HepG2 (cell line): Measurements from ENCODE around the gene HMCN2. TPM values are rescaled to one million over a fixed set of nuclear protein-coding genes. Genes with fewer than 3 reads are reported as not detected.

Experiments used
- ATAC-seq: fragments of 200-7000 bp; cut with Tn5 transposase; 3 replicates; pipeline ENCODE4 v1.9.1; 2020; ENCODE audit warnings: mild to moderate bottlenecking, moderate library complexity
- BruUV-seq: library from RNA; stranded (reverse); fragments of 400-500 nt; replicated peaks from 2 replicates; lab custom pipeline; 2021; lab: Mats Ljungman, UMichigan
- CTCF ChIA-PET: fragments of 300-600 bp; formaldehyde crosslinking; extraction: SDS; loops from one replicate; lab custom pipeline; 2021; ENCODE audit warnings: low total read pairs, inconsistent platforms, low intra/inter-chr PET ratio; lab: Yijun Ruan, JAX
- POLR2A ChIA-PET: fragments of 350-600 bp; sonication (Branson Sonifier 250); formaldehyde crosslinking; loops from one replicate; lab custom pipeline; 2020; ENCODE audit warnings: antibody characterized with exemption, inconsistent platforms; lab: Yijun Ruan, JAX
- DNase-seq: peaks from one replicate; pipeline ENCODE4 v3.0.0-alpha.2; 2015; ENCODE audit warnings: low spot score
- FAIRE-seq: peaks from 3 replicates; lab custom pipeline; 2011; peaks lifted over from hg19 to GRCh38; lab: Jason Lieb, UNC
- H2AFZ ChIP-seq: one replicate; pipeline ENCODE4 v1.6.1; 2011; ENCODE audit warnings: low read length, inconsistent platforms
- H3K27ac ChIP-seq: fragments of 300-600 bp; 3 replicates; pipeline ENCODE4 v1.8.0; 2011; ENCODE audit warnings: mixed run types, mild to moderate bottlenecking, mixed read lengths, low read length, inconsistent platforms; ENCODE audit not compliant: insufficient read depth; ENCODE audit errors: extremely low read length
- H3K27me3 ChIP-seq, 2 experiments: fragments of 200-600 bp in 1 of 2; 2 replicates in 1 of 2; 3 replicates in 1 of 2; pipeline versions ENCODE4 v1.6.0 to v1.8.0; 2011; ENCODE audit warnings: low read length in 2 of 2, mild to moderate bottlenecking in 2 of 2, moderate library complexity in 2 of 2, inconsistent platforms in 1 of 2; ENCODE audit not compliant: insufficient read depth in 2 of 2, control insufficient read depth in 1 of 2
- H3K36me3 ChIP-seq, 2 experiments: fragments of 200-600 bp in 1 of 2; replicated peaks in 1 of 2; 2 replicates in 1 of 2; 3 replicates in 1 of 2; pipeline versions ENCODE4 v1.5.1 to v1.8.0; 2011; ENCODE audit warnings: low read length in 2 of 2, inconsistent platforms in 1 of 2; ENCODE audit not compliant: insufficient read depth in 2 of 2, control insufficient read depth in 1 of 2
- H3K4me1 ChIP-seq: 2 replicates; pipeline ENCODE4 v1.5.1; 2012; ENCODE audit warnings: low read length, inconsistent platforms; ENCODE audit not compliant: insufficient read depth
- H3K4me2 ChIP-seq: 2 replicates; pipeline ENCODE4 v1.6.0; 2011; ENCODE audit warnings: low read depth, low read length, inconsistent platforms
- H3K4me3 ChIP-seq, 3 experiments: fragments of 200-600 bp in 1 of 3; sonication (generic), shearing (Covaris generic) in 1 of 3; replicated peaks in 1 of 3; 2 replicates each; pipeline ENCODE4 v1.5.1; 2011 to 2016; ENCODE audit warnings: low read length in 3 of 3, inconsistent platforms in 2 of 3, low read depth in 2 of 3, mild to moderate bottlenecking in 2 of 3, control low read depth in 1 of 3, mixed read lengths in 1 of 3; ENCODE audit not compliant: insufficient read depth in 1 of 3
- H3K79me2 ChIP-seq: one replicate; pipeline ENCODE4 v1.6.1; 2011; ENCODE audit warnings: low read length, inconsistent platforms; ENCODE audit not compliant: insufficient read depth
- H3K9ac ChIP-seq: 2 replicates; pipeline ENCODE4 v1.6.0; 2011; ENCODE audit warnings: mild to moderate bottlenecking, low read depth, low read length, inconsistent platforms; ENCODE audit not compliant: insufficient read depth
- H3K9me3 ChIP-seq: 2 replicates; pipeline ENCODE4 v1.5.1; 2012; ENCODE audit warnings: mild to moderate bottlenecking, low read length
- H4K20me1 ChIP-seq: 2 replicates; pipeline ENCODE4 v1.6.0; 2011; ENCODE audit warnings: inconsistent platforms, mild to moderate bottlenecking, low read length, moderate library complexity; ENCODE audit not compliant: insufficient read depth
- AKAP8 ChIP-seq: sonication (generic); formaldehyde crosslinking; IDR thresholded peaks from 2 replicates; pipeline ENCODE4 v1.5.1; 2020; ENCODE audit warnings: mild to moderate bottlenecking, missing genetic modification reagents
- GPN1 ChIP-seq: sonication (generic); formaldehyde crosslinking; IDR thresholded peaks from 2 replicates; pipeline ENCODE4 v1.5.1; 2020; ENCODE audit warnings: missing genetic modification reagents, borderline replicate concordance
- IRF2 ChIP-seq: IDR thresholded peaks from 2 replicates; pipeline ENCODE4 v1.6.1; 2018; ENCODE audit warnings: missing genetic modification reagents, missing compliant biosample characterization
- MED8 ChIP-seq: sonication (generic); formaldehyde crosslinking; IDR thresholded peaks from 2 replicates; pipeline ENCODE4 v1.8.1; 2023; ENCODE audit warnings: mild to moderate bottlenecking, missing genetic modification reagents; ENCODE audit not compliant: insufficient replicate concordance
- MEIS2 ChIP-seq: sonication (generic); formaldehyde crosslinking; IDR thresholded peaks from 2 replicates; pipeline ENCODE4 v1.9.0; 2021; ENCODE audit warnings: mild to moderate bottlenecking, missing genetic modification reagents
- NFATC3 ChIP-seq: sonication (generic); formaldehyde crosslinking; IDR thresholded peaks from 2 replicates; pipeline ENCODE4 v1.5.1; 2020; ENCODE audit warnings: mild to moderate bottlenecking, missing genetic modification reagents
- SMYD3 ChIP-seq: sonication (generic); formaldehyde crosslinking; IDR thresholded peaks from 2 replicates; pipeline ENCODE4 v1.8.1; 2023; ENCODE audit warnings: mild to moderate bottlenecking, missing genetic modification reagents
- SP2 ChIP-seq: sonication (generic); formaldehyde crosslinking; IDR thresholded peaks from 2 replicates; pipeline ENCODE4 v1.5.1; 2020; ENCODE audit warnings: mild to moderate bottlenecking, missing genetic modification reagents
- TMF1 ChIP-seq: sonication (generic); formaldehyde crosslinking; IDR thresholded peaks from 2 replicates; pipeline ENCODE4 v1.8.1; 2022; ENCODE audit warnings: low read depth, missing genetic modification reagents
- ZNF790 ChIP-seq: sonication (generic); formaldehyde crosslinking; IDR thresholded peaks from 2 replicates; pipeline ENCODE4 v1.8.0; 2022; ENCODE audit warnings: missing genetic modification reagents, mild to moderate bottlenecking, borderline replicate concordance
- WGBS: methylation state at CpG from one replicate; pipeline ENCODE4 v1.1.6; 2017; ENCODE audit warnings: low lambda C conversion rate; 5-methylcytosine and 5-hydroxymethylcytosine counted together
- in situ Hi-C: cut with HindIII; loops from 2 replicates; pipeline ENCODE4 v1.10.0; 2017; ENCODE audit warnings: low pct_unique_long_range_greater_than_20kb; ENCODE audit not compliant: extremely low pct_ligation_motif_present
- intact Hi-C: fragments of 100-400 bp; cut with micrococcal nuclease; formaldehyde crosslinking; loops from one replicate; pipeline ENCODE4 v1.10.0; 2022; ENCODE audit not compliant: unreplicated experiment
- polyA plus RNA-seq, 8 experiments: library from polyadenylated mRNA; depleted of rRNA in 3 of 8; stranded (reverse) in 7 of 8; unstranded in 1 of 8; fragments of >200 nt; fragmentation: Illumina TruSeq in 4 of 8; extraction: Trizol in 4 of 8; gene quantifications; 2 replicates each; pipeline versions ENCODE4 v1.2.1 to v1.2.3, GENCODE V29; 2011 to 2016; ENCODE audit warnings: low read depth in 4 of 8, missing spikeins in 1 of 8, mixed read lengths in 1 of 8; ENCODE audit not compliant: insufficient read depth in 1 of 8
- total RNA-seq, 5 experiments: library from RNA; depleted of rRNA; stranded (reverse); fragments of >200 nt; fragmentation: Illumina TruSeq; extraction: Trizol; gene quantifications; 2 replicates each; pipeline ENCODE4 v1.2.3, GENCODE V29; 2016; ENCODE audit warnings: low read depth in 1 of 5
- TF ChIP-seq, protein P1 (sequence below), 2 experiments: fragments of 450-650 bp in 1 of 2; sonication (generic) in 1 of 2; formaldehyde crosslinking in 1 of 2; IDR thresholded peaks; 2 replicates each; pipeline versions ENCODE4 v1.6.1 to v1.8.0; 2016 to 2022; ENCODE audit warnings: antibody characterized with exemption in 1 of 2, mild to moderate bottlenecking in 1 of 2, missing genetic modification reagents in 1 of 2
- TF ChIP-seq, protein P2 (sequence below): sonication (generic); formaldehyde crosslinking; IDR thresholded peaks from 2 replicates; pipeline ENCODE4 v1.5.0; 2020; ENCODE audit warnings: mild to moderate bottlenecking, missing genetic modification reagents

HMCN2 gene
- total and polyA plus RNA-seq, 2 of the 13 experiments (the other 11 are each of a cell fraction or from before 2014, with no cell fraction given): 0.09 TPM; not detected in 1

- POLR2A ChIA-PET: no interaction called here
- in situ Hi-C loops: no loop called here
- no TSS peak for BruUV-seq
- H3K27me3 ChIP-seq: peaks cover 3 to 5% of the 10 kb centered on the region in 2 experiments; a peak in 3 of 5 replicates
- no peaks in the 10 kb centered on the region for H3K79me2 ChIP-seq
- FAIRE-seq (no peak), DNase-seq (no peak), ATAC-seq (no peak)
- intact Hi-C loops: no loop called here
- no peaks in the 10 kb centered on the region for H3K9me3 ChIP-seq
- no peaks in the 10 kb centered on the region for H3K4me1 ChIP-seq
- no peaks in the 10 kb centered on the region for H3K36me3 ChIP-seq
- CTCF ChIA-PET: no interaction called here
- H3K27ac ChIP-seq: no peak overlapping the region
- H4K20me1 ChIP-seq: no peaks in the 10 kb centered on the region
- H3K4me3 ChIP-seq: no peak overlapping the region
- no peak overlapping the region for H3K4me2 ChIP-seq
- H3K9ac ChIP-seq: no peak overlapping the region
- WGBS: 26% methylated on average over 6 of the region's 7 CpGs
- H2AFZ ChIP-seq: no peak overlapping the region
- TF ChIP-seq SP2 (CRISPR knock-in tag) (no peak), ZNF790 (CRISPR knock-in tag) (no peak), TMF1 (CRISPR knock-in tag) (no peak), SMYD3 (no peak), MED8 (CRISPR knock-in tag) (no peak), NFATC3 (CRISPR knock-in tag) (no peak), GPN1 (CRISPR knock-in tag) (no peak), IRF2 (no peak), AKAP8 (CRISPR knock-in tag) (no peak), MEIS2 (CRISPR knock-in tag) (no peak)
- TF ChIP-seq, protein P1, sequence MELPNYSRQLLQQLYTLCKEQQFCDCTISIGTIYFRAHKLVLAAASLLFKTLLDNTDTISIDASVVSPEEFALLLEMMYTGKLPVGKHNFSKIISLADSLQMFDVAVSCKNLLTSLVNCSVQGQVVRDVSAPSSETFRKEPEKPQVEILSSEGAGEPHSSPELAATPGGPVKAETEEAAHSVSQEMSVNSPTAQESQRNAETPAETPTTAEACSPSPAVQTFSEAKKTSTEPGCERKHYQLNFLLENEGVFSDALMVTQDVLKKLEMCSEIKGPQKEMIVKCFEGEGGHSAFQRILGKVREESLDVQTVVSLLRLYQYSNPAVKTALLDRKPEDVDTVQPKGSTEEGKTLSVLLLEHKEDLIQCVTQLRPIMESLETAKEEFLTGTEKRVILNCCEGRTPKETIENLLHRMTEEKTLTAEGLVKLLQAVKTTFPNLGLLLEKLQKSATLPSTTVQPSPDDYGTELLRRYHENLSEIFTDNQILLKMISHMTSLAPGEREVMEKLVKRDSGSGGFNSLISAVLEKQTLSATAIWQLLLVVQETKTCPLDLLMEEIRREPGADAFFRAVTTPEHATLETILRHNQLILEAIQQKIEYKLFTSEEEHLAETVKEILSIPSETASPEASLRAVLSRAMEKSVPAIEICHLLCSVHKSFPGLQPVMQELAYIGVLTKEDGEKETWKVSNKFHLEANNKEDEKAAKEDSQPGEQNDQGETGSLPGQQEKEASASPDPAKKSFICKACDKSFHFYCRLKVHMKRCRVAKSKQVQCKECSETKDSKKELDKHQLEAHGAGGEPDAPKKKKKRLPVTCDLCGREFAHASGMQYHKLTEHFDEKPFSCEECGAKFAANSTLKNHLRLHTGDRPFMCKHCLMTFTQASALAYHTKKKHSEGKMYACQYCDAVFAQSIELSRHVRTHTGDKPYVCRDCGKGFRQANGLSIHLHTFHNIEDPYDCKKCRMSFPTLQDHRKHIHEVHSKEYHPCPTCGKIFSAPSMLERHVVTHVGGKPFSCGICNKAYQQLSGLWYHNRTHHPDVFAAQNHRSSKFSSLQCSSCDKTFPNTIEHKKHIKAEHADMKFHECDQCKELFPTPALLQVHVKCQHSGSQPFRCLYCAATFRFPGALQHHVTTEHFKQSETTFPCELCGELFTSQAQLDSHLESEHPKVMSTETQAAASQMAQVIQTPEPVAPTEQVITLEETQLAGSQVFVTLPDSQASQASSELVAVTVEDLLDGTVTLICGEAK (IDR thresholded peaks at IDR 0.05): no peak
- TF ChIP-seq, protein P1 (CRISPR knock-in tag; IDR thresholded peaks at IDR 0.05): no peak
- TF ChIP-seq, protein P2, sequence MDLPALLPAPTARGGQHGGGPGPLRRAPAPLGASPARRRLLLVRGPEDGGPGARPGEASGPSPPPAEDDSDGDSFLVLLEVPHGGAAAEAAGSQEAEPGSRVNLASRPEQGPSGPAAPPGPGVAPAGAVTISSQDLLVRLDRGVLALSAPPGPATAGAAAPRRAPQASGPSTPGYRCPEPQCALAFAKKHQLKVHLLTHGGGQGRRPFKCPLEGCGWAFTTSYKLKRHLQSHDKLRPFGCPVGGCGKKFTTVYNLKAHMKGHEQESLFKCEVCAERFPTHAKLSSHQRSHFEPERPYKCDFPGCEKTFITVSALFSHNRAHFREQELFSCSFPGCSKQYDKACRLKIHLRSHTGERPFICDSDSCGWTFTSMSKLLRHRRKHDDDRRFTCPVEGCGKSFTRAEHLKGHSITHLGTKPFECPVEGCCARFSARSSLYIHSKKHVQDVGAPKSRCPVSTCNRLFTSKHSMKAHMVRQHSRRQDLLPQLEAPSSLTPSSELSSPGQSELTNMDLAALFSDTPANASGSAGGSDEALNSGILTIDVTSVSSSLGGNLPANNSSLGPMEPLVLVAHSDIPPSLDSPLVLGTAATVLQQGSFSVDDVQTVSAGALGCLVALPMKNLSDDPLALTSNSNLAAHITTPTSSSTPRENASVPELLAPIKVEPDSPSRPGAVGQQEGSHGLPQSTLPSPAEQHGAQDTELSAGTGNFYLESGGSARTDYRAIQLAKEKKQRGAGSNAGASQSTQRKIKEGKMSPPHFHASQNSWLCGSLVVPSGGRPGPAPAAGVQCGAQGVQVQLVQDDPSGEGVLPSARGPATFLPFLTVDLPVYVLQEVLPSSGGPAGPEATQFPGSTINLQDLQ: no peak
These were observed 93.4 kb downstream of the HMCN2 start for GRCh38 chr9:130358928-130359327.
